Smooth muscle cell (in vitro differentiated cells): ENCODE data around the gene TOGARAM1. TPM values are rescaled to one million over a fixed set of nuclear protein-coding genes. Genes with fewer than 3 reads are reported as not detected.

Experiments used
- DNase-seq: peaks from one replicate; lab custom pipeline; 2025; ENCODE audit not compliant: unreplicated experiment; lab: John Stamatoyannopoulos, UW
- H2AFZ ChIP-seq: fragments of 200-600 bp; sonication (generic); 2 replicates; pipeline ENCODE4 v1.6.0; 2016; ENCODE audit warnings: antibody characterized with exemption, low read depth, mild to moderate bottlenecking
- H3F3A ChIP-seq: fragments of 200-600 bp; sonication (generic); 2 replicates; pipeline ENCODE4 v1.6.0; 2017; ENCODE audit warnings: antibody characterized with exemption, low read depth
- H3K27ac ChIP-seq: fragments of 200-600 bp; sonication (generic); 2 replicates; pipeline ENCODE4 v1.5.1; 2016; ENCODE audit warnings: low read depth, mild to moderate bottlenecking
- H3K27me3 ChIP-seq: fragments of 200-600 bp; sonication (generic); 2 replicates; pipeline ENCODE4 v1.6.1; 2016; ENCODE audit warnings: low read depth, mild to moderate bottlenecking
- H3K36me3 ChIP-seq: fragments of 200-600 bp; sonication (generic); 2 replicates; pipeline ENCODE4 v1.5.1; 2016; ENCODE audit warnings: low read depth
- H3K4me1 ChIP-seq: fragments of 200-600 bp; sonication (generic); 2 replicates; pipeline ENCODE4 v1.5.1; 2016; ENCODE audit warnings: low read depth
- H3K4me2 ChIP-seq: fragments of 200-600 bp; sonication (generic); 2 replicates; pipeline ENCODE4 v1.6.0; 2016; ENCODE audit warnings: mild to moderate bottlenecking
- H3K4me3 ChIP-seq: fragments of 200-600 bp; sonication (generic); 2 replicates; pipeline ENCODE4 v1.5.1; 2016; ENCODE audit warnings: mild to moderate bottlenecking
- H3K79me2 ChIP-seq: fragments of 200-600 bp; sonication (generic); 2 replicates; pipeline ENCODE4 v1.6.0; 2016; ENCODE audit warnings: low read depth, mild to moderate bottlenecking
- H3K9ac ChIP-seq: fragments of 200-600 bp; sonication (generic); 2 replicates; pipeline ENCODE4 v1.6.0; 2016; ENCODE audit warnings: low read depth
- H3K9me3 ChIP-seq: fragments of 200-600 bp; sonication (generic); replicated peaks from 2 replicates; pipeline ENCODE4 v1.5.1; 2016; ENCODE audit warnings: low read depth
- H4K20me1 ChIP-seq: fragments of 200-600 bp; sonication (generic); 2 replicates; pipeline ENCODE4 v1.6.0; 2016; ENCODE audit warnings: low read depth
- WGBS: methylation state at CpG from one replicate; pipeline ENCODE4 v1.1.7; 2016; ENCODE audit warnings: low lambda C conversion rate; 5-methylcytosine and 5-hydroxymethylcytosine counted together
- polyA plus RNA-seq: library from polyadenylated mRNA; unstranded; fragments of >200 nt; fragmentation: Nextera tagmentation; extraction: Ambion mirVana; gene quantifications from 2 replicates; pipeline ENCODE4 v1.2.1, GENCODE V29; 2016
- total RNA-seq: library from RNA; depleted of rRNA; stranded (reverse); fragments of >200 nt; gene quantifications from 2 replicates; pipeline ENCODE4 v1.2.3, GENCODE V29; 2014
- TF ChIP-seq, protein P1 (sequence below): fragments of 200-600 bp; sonication (generic); IDR thresholded peaks from 2 replicates; pipeline ENCODE4 v1.5.1; 2017; ENCODE audit warnings: borderline replicate concordance, mild to moderate bottlenecking, antibody characterized with exemption; ENCODE audit not compliant: insufficient read depth, poor library complexity, severe bottlenecking

TOGARAM1 gene
- total and polyA plus RNA-seq, 2 experiments from 2014 or later, result 9.8 to 22.8 TPM

DNA sequence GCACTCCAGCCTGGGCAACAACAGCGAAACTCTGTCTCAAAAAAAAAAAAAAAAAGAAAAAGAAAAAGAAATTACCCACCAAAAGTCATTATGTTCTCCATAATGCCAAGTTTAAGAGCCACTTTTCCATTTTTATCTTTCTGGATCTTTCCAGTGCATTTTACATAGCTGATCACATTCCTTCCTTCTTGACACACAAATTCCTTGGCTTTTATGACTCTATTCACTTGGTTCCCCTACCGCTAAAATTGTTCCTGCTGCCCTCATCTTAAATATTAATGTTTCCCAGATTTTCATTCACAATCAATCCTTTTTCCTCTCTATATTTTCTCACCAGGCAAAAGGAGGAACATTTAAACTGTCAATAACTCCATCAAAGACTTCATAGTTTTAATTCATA, 20.4 kb upstream of the TOGARAM1 start:
- DNase-seq, result no peak
- Histone ChIP-seq H3K9me3 (no peaks in the 10 kb centered on the region), H4K20me1 (no peaks in the 10 kb centered on the region), H3K4me2 (no peak overlapping the region), H2AFZ (no peak overlapping the region), H3K4me3 (no peak overlapping the region), H3K27ac (no peak overlapping the region), H3F3A (no peaks in the 10 kb centered on the region), H3K36me3 (peaks cover 29% of the 10 kb centered on the region), H3K9ac (no peak overlapping the region), H3K27me3 (no peaks in the 10 kb centered on the region), H3K79me2 (peaks cover 15% of the 10 kb centered on the region), H3K4me1 (no peaks in the 10 kb centered on the region)
- TF ChIP-seq, protein P1, sequence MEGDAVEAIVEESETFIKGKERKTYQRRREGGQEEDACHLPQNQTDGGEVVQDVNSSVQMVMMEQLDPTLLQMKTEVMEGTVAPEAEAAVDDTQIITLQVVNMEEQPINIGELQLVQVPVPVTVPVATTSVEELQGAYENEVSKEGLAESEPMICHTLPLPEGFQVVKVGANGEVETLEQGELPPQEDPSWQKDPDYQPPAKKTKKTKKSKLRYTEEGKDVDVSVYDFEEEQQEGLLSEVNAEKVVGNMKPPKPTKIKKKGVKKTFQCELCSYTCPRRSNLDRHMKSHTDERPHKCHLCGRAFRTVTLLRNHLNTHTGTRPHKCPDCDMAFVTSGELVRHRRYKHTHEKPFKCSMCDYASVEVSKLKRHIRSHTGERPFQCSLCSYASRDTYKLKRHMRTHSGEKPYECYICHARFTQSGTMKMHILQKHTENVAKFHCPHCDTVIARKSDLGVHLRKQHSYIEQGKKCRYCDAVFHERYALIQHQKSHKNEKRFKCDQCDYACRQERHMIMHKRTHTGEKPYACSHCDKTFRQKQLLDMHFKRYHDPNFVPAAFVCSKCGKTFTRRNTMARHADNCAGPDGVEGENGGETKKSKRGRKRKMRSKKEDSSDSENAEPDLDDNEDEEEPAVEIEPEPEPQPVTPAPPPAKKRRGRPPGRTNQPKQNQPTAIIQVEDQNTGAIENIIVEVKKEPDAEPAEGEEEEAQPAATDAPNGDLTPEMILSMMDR, result no peak
- 94% methylated on average over 2 of the region's 2 CpGs for WGBS

DNA sequence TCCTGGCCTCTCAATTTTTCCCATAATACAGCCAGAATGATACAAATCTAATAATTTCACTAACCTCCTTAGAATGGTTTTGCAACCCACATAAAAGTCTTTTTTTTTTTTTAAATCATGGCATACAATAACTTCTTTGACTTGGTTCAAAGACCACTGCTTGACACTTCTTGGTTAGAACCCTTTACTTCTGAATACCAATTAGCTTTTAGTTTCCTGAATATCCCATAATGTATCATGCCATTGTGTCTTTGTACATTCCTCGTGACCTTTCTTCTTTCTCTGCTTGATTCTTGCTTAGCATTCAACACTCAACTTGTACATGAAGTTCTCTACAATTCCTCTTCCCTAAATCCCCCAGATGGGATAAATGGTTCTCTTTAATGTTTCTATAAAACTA, 19.6 kb upstream of the TOGARAM1 start:
- Histone ChIP-seq H3K27ac (no peak overlapping the region), H3K4me2 (no peak overlapping the region), H3K4me3 (no peak overlapping the region), H3K27me3 (no peaks in the 10 kb centered on the region), H3K4me1 (no peaks in the 10 kb centered on the region), H3K9ac (no peak overlapping the region), H3K9me3 (no peaks in the 10 kb centered on the region), H3K79me2 (peaks cover 20% of the 10 kb centered on the region), H4K20me1 (no peaks in the 10 kb centered on the region), H3K36me3 (peaks cover 29% of the 10 kb centered on the region), H2AFZ (no peak overlapping the region), H3F3A (no peaks in the 10 kb centered on the region)
- WGBS, result 100% methylated on average over 1 of the region's 1 CpG
- DNase-seq, result no peak
- TF ChIP-seq, protein P1, result no peak

DNA sequence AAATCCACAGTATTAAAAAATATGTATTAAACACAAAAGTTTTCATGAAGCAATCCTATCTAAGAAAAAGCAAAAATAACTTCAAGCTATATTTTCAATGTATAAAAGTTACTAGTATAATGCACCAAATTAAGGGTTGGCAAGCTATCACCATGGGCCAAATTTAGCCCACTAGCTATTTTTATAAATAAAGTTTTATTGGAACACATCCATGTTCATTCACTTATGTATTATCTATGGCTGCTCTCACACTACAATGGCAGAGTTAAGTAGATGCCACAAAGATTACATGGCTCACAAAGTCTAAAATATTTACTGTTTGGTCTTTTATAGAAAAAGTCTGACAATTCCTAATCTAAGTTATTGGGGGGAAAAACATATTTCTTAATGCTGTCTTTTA, 17.9 kb upstream of the TOGARAM1 start:
- peaks cover 34% of the 10 kb centered on the region for H3K36me3 ChIP-seq
- no peak overlapping the region for H3K4me3 ChIP-seq
- H4K20me1 ChIP-seq, result no peaks in the 10 kb centered on the region
- H3K4me1 ChIP-seq, result no peaks in the 10 kb centered on the region
- H3K9ac ChIP-seq, result no peak overlapping the region
- H3F3A ChIP-seq, result no peaks in the 10 kb centered on the region
- no peaks in the 10 kb centered on the region for H3K27me3 ChIP-seq
- H3K4me2 ChIP-seq, result no peak overlapping the region
- no peak for DNase-seq
- no peak overlapping the region for H3K27ac ChIP-seq
- TF ChIP-seq, protein P1, result no peak
- peaks cover 29% of the 10 kb centered on the region for H3K79me2 ChIP-seq
- H3K9me3 ChIP-seq, result no peaks in the 10 kb centered on the region
- no peak overlapping the region for H2AFZ ChIP-seq

DNA sequence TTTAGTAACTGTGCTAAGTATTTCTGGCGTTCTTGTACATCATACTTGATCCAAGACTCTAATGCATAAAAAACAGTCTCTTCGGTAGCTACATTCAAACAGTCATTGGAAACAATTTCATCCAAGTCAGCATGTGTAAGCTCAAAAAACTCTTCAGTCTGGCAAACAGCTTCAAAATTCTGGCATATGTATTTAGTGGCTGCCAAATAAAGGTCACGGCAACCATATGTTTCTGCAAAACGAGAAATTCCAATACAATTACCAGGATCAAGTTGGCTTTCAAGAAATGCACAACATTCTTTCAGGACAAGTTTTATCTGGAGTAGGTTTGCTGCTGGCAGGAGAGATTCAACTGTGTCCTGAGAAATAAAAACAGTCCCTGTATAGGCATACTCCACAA, 16.7 kb upstream of the TOGARAM1 start:
- no peak overlapping the region for H3K9ac ChIP-seq
- no peak overlapping the region for H3K4me3 ChIP-seq
- no peaks in the 10 kb centered on the region for H3K9me3 ChIP-seq
- no peak overlapping the region for H2AFZ ChIP-seq
- H3K27me3 ChIP-seq, result no peaks in the 10 kb centered on the region
- DNase-seq, result no peak
- peaks cover 31% of the 10 kb centered on the region for H3K36me3 ChIP-seq
- H4K20me1 ChIP-seq, result no peaks in the 10 kb centered on the region
- no peaks in the 10 kb centered on the region for H3F3A ChIP-seq
- no peak overlapping the region for H3K4me2 ChIP-seq
- no peak overlapping the region for H3K27ac ChIP-seq
- H3K79me2 ChIP-seq, result peaks cover 40% of the 10 kb centered on the region
- TF ChIP-seq, protein P1, result no peak
- 98% methylated on average over 4 of the region's 4 CpGs for WGBS
- no peaks in the 10 kb centered on the region for H3K4me1 ChIP-seq
